HG02759 (cell line): ENCODE results near the gene TUNAR.

Source experiments
- ATAC-seq: cut with Tn5 transposase; IDR thresholded peaks from one replicate; pipeline ENCODE4 v1.9.1; 2021; ENCODE audit warnings: mild to moderate bottlenecking, moderate library complexity; ENCODE audit not compliant: unreplicated experiment

TUNAR gene

GRCh38 chr14:95911456-95911855 lies 34.8 kb downstream of the TUNAR start:
- no peak for ATAC-seq

- ATAC-seq = no peak
Observed at GRCh38 chr14:95915330-95915729, 38.7 kb downstream of the TUNAR start.

GRCh38 chr14:95918466-95918865 lies 41.8 kb downstream of the TUNAR start:
- no peak for ATAC-seq

- no peak for ATAC-seq
Observed at GRCh38 chr14:95920769-95921438, 44.3 kb downstream of the TUNAR start.

- no peak for ATAC-seq
Observed at GRCh38 chr14:95922080-95922479, 45.4 kb downstream of the TUNAR start.

- ATAC-seq = no peak
Observed at GRCh38 chr14:95928751-95929150, 52.1 kb downstream of the TUNAR start.

- no peak for ATAC-seq
Observed at GRCh38 chr14:95931384-95931783, 54.8 kb downstream of the TUNAR start.

GRCh38 chr14:95935228-95935822 lies 58.7 kb downstream of the TUNAR start:
- no peak for ATAC-seq

GRCh38 chr14:95936041-95936440 lies 59.4 kb downstream of the TUNAR start:
- no peak for ATAC-seq

- ATAC-seq = no peak
Observed at GRCh38 chr14:95939335-95939734, 62.7 kb downstream of the TUNAR start.

GRCh38 chr14:95941897-95942296 lies 65.3 kb downstream of the TUNAR start:
- ATAC-seq = no peak

GRCh38 chr14:95943699-95944098 lies 67.1 kb downstream of the TUNAR start:
- ATAC-seq = no peak

- ATAC-seq = no peak
Observed at GRCh38 chr14:95944462-95944861, 67.8 kb downstream of the TUNAR start.

GRCh38 chr14:95946867-95947266 lies 70.2 kb downstream of the TUNAR start:
- ATAC-seq = no peak

- ATAC-seq = no peak
Observed at GRCh38 chr14:95948558-95948981, 71.9 kb downstream of the TUNAR start.

- no peak for ATAC-seq
Observed at GRCh38 chr14:95951359-95951758, 74.7 kb downstream of the TUNAR start.

GRCh38 chr14:95953111-95953724 lies 76.6 kb downstream of the TUNAR start:
- ATAC-seq = no peak

- peak; percentile 42 for ATAC-seq
Observed at GRCh38 chr14:95956601-95957460, 80.2 kb downstream of the TUNAR start.

- no peak for ATAC-seq
Observed at GRCh38 chr14:95958105-95958504, 81.5 kb downstream of the TUNAR start.

GRCh38 chr14:95959317-95959716 lies 82.7 kb downstream of the TUNAR start:
- ATAC-seq = no peak

GRCh38 chr14:95961481-95961880 lies 84.8 kb downstream of the TUNAR start:
- ATAC-seq = no peak
